Heart right ventricle (tissue), 16 donors: ENCODE data around the gene NRDE2. TPM values are rescaled to one million over a fixed set of nuclear protein-coding genes. Genes with fewer than 3 reads are reported as not detected.

Experiments used
- ATAC-seq, 8 donors: fragments of 200-7000 bp; cut with Tn5 transposase; one replicate each; pipeline ENCODE4 v1.9.1; 2020; ENCODE audit warnings: mild to moderate bottlenecking in 8 of 8, moderate library complexity in 8 of 8, moderate number of reproducible peaks in 1 of 8
- DNase-seq, 2 donors: peaks; one replicate each; pipeline ENCODE4 v3.0.0-alpha.2; 2020
- H3K27ac ChIP-seq, 10 donors: fragments of 200-600 bp; sonication (generic) in 2 of 10; one replicate each; pipeline versions ENCODE4 v1.5.0 to v1.8.0; 2020 to 2022; ENCODE audit warnings: mild to moderate bottlenecking in 3 of 10
- H3K27me3 ChIP-seq, 7 donors: fragments of 200-600 bp; one replicate each; pipeline ENCODE4 v1.8.0; 2021 to 2022; ENCODE audit warnings: mild to moderate bottlenecking in 2 of 7
- H3K36me3 ChIP-seq, 9 donors: fragments of 200-600 bp; sonication (generic) in 1 of 9; one replicate each; pipeline versions ENCODE4 v1.5.0 to v1.8.0; 2020 to 2022; ENCODE audit warnings: mild to moderate bottlenecking in 2 of 9
- H3K4me1 ChIP-seq, 9 donors: fragments of 200-600 bp; sonication (generic) in 1 of 9; one replicate each; pipeline versions ENCODE4 v1.5.0 to v1.8.0; 2020 to 2022; ENCODE audit warnings: mild to moderate bottlenecking in 4 of 9
- H3K4me3 ChIP-seq, 10 donors: fragments of 200-600 bp; sonication (generic) in 2 of 10; one replicate each; pipeline versions ENCODE4 v1.5.0 to v1.8.0; 2020 to 2022; ENCODE audit warnings: mild to moderate bottlenecking in 7 of 10, moderate library complexity in 2 of 10
- H3K9me3 ChIP-seq, 11 donors: fragments of 200-600 bp in 10 of 11; sonication (generic) in 2 of 11; one replicate each; pipeline versions ENCODE4 v1.5.0 to v1.8.0; 2013 to 2022; ENCODE audit warnings: mild to moderate bottlenecking in 2 of 11, control low read depth in 1 of 11, moderate library complexity in 1 of 11
- CTCF ChIP-seq, 9 donors: fragments of 200-600 bp; sonication (generic) in 2 of 9; IDR thresholded peaks; one replicate each; pipeline versions ENCODE4 v1.5.0 to v1.8.0; 2021 to 2022; ENCODE audit warnings: antibody characterized with exemption in 9 of 9, mild to moderate bottlenecking in 5 of 9, moderate library complexity in 1 of 9
- WGBS, 2 donors: extraction: QIAGEN DNeasy Blood & Tissue Kit; methylation state at CpG; one replicate each; pipeline ENCODE4 v1.1.7; 2013; ENCODE audit warnings: inconsistent platforms in 1 of 2; 5-methylcytosine and 5-hydroxymethylcytosine counted together
- intact Hi-C, 10 donors: fragments of 100-400 bp; cut with DNase I; formaldehyde crosslinking; loops; one replicate each; pipeline versions ENCODE4 v1.11.1 to v1.14.2; 2022
- polyA plus RNA-seq, 2 donors: library from polyadenylated mRNA; stranded (reverse); fragments of 200-250 nt; gene quantifications; one replicate each; pipeline ENCODE4 v1.2.3, GENCODE V29; 2013
- total RNA-seq, 10 donors: library from RNA; stranded (reverse); fragmentation: NEBNext Ultra II Directional in 3 of 10; extraction: Animal tissue kit (Norgen Biotek cat#: 25700) in 3 of 10; gene quantifications; one replicate each; pipeline versions ENCODE4 v1.2.1 to v1.2.4, GENCODE V29; 2021 to 2023
- donor health status: Arrhythmogenic right ventricular cardiomyopathy.
- donor health status: ischemic (EF 13 %, LVEDD 7.1; RV severe dilation, severe dysfunction).
- donor health status: healthy with polysubstance abuse.
- donor health status: DM: no; HTN: yes; CAD: no.
- donor health status: DM: no; HTN: no; CAD: no.
- donor health status: ischemic (EF 25% LVEDD 6.9; RV normal size, moderate dysfunction).
- donor health status: ischemic (EF 25% LVEDD 5.7; RV mildly dilated, moderate dysfunction).
- donor health status: healthy.
- donor health status: DM: yes; HTN: yes; CAD: no.
- donor health status: Ischemic cardiomyopathy.
- donor health status: ischemic (EF 35%, LVEDD 5.7; RV mildly dilated, moderate dysfunction).
- donor health status: nonischemic (EF 11% LVEDD 7.7; RV severe dilation, severe dysfunction).
- donor health status: DM: yes; HTN: yes; CAD: no.
- donor health status: PGD.
- donor health status: ischemic (EF 29% LVEDD 5.4; RV normal size, mild dysfunction).
- donor health status: nonischemic (EF 23%, LVEDD 6.1; RV moderate dilation, normal function).

NRDE2 gene
- total and polyA plus RNA-seq, 12 donors: 4.3 to 16.7 (median 13.5) TPM

DNA sequence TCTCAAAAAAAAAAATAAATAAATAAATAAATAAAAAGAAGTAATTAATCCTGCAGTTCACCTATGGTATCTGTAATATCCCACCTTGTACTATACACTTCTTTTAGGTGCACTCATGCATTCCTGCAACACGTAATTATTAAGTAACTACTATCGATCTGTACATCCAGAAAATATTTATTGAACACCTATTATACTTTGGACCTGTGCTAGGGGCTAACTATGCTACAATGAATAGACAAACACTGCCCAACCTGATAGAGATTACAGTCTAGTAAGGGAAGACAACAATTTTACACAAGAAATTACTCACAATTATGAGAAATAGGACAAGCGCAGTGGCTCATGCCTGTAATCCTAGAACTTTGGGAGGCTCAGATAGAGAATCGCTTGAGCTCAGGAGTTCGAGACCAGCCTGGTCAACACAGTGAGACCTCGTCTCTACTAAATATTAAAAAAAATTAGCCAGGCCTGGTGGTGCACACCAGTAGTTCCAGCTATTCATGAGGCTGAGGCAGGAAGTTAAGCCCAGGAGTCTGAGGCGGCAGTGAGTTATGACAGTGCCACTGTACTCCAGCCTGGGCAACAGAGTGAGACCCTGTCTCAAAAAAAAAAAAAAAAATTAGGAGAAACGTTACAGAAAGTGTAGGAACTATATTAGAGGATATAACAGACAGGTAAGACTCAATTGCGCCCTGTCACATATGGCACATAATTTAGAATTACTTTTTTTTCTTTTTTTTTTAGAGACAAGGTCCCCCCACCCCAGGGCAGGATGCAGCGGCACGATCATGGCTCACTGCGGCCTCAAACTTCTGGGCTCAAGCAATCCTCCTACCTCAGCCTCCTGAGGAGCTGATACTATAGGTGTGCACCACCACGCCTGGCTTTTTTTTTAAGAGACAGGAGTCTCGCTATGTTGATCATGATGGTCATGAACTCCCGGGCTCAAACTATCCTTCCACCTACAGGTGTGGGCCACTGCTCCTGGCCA is 1.2 kb downstream of the NRDE2 start:
- H3K27ac ChIP-seq: peak overlapping the region in 8 of 10 donors; percentile 80 to 92 (median 88)
- peaks cover 0 to 20% (median 16%) of the 10 kb centered on the region in 9 donors for H3K4me1 ChIP-seq
- WGBS, 2 donors: 95 to 97% methylated on average over 15 of the region's 15 CpGs
- no peaks in the 10 kb centered on the region for H3K36me3 ChIP-seq
- H3K4me3 ChIP-seq: peak overlapping the region in 9 of 10 donors; percentile 62 to 80 (median 72)
- DNase-seq (no peak), ATAC-seq (no peak)
- no peaks in the 10 kb centered on the region for H3K9me3 ChIP-seq
- H3K27me3 ChIP-seq: peaks cover 0 to 2% (median 0%) of the 10 kb centered on the region in 7 donors
- intact Hi-C loops: loop anchor here in 6 of 10 donors (5.0 kb wide), 2 partner anchors 52 to 67 kb away; partner anchors contain the start of gene CALM1 (in 2 of the 6)
- TF ChIP-seq CTCF (IDR thresholded peaks at IDR 0.05): no peak

DNA sequence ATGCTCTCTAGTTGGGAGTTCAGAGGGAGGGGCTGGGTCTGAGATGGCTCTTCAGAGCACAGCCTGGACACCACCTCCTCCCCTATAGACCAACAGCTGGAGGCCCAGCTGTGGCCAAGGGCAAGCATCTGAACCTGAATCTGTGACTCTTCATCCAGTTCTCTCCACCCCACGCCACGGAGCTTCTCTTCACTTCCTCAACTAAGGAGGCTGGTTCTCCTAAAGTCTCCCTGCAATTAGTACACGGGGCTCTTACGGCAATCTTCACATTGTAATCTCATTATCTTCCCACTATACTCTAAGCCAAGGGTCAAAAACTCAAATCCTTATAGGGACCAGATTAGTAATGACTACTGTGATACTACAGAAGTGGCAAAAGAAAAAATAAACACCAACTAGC is 9.8 kb downstream of the NRDE2 start:
- ATAC-seq: no peak

GRCh38 chr14:90319634-90320541 is 11.9 kb downstream of the NRDE2 start:
- no peak for DNase-seq
- TF ChIP-seq CTCF (IDR thresholded peaks at IDR 0.05): no peak
- peaks cover 0 to 5% (median 0%) of the 10 kb centered on the region in 9 donors for H3K4me1 ChIP-seq
- WGBS, 2 donors: 97% methylated on average over 6 of the region's 6 CpGs
- ATAC-seq: no peak
- H3K27ac ChIP-seq: no peak overlapping the region
- intact Hi-C loops: loop anchor here in 1 of 10 donors (10.0 kb wide), 1 partner anchor 55 kb away; no protein-coding TSS in a partner anchor
- H3K36me3 ChIP-seq: peaks cover 0 to 38% (median 16%) of the 10 kb centered on the region in 9 donors
- H3K9me3 ChIP-seq: peaks cover 0 to 2% (median 0%) of the 10 kb centered on the region in 11 donors
- no peak overlapping the region for H3K4me3 ChIP-seq
- no peaks in the 10 kb centered on the region for H3K27me3 ChIP-seq

More for the DNA sequence above, 9.8 kb downstream of the NRDE2 start:
- peaks cover 0 to 13% (median 8%) of the 10 kb centered on the region in 9 donors for H3K4me1 ChIP-seq
- no peak for TF ChIP-seq CTCF (IDR thresholded peaks at IDR 0.05)
- 75% methylated on average over 4 of the region's 4 CpGs for WGBS, 2 donors
- DNase-seq: no peak
- H3K36me3 ChIP-seq: peaks cover 0 to 18% (median 6%) of the 10 kb centered on the region in 9 donors
- intact Hi-C loops: no loop called here
- H3K4me3 ChIP-seq: no peak overlapping the region
- H3K27me3 ChIP-seq: no peaks in the 10 kb centered on the region
- H3K27ac ChIP-seq: no peak overlapping the region
- H3K9me3 ChIP-seq: peaks cover 0 to 2% (median 0%) of the 10 kb centered on the region in 11 donors
